WTC11 (cell line): ENCODE data around the gene GALNT6.

Experiments
- CBFB ChIP-seq: sonication (generic); formaldehyde crosslinking; IDR thresholded peaks from 2 replicates; pipeline ENCODE4 v1.8.1; 2022; ENCODE audit warnings: mild to moderate bottlenecking, low read depth, missing genetic modification reagents
- CTCF ChIP-seq: fragments of 200-600 bp; IDR thresholded peaks from 2 replicates; pipeline ENCODE4 v1.8.0; 2022; ENCODE audit warnings: antibody characterized with exemption
- FOXK1 ChIP-seq: sonication (generic); formaldehyde crosslinking; IDR thresholded peaks from 2 replicates; pipeline ENCODE4 v1.8.0; 2022; ENCODE audit warnings: mild to moderate bottlenecking, moderate library complexity, missing genetic modification reagents
- GRHL2 ChIP-seq: fragments of 250-450 bp; sonication (Bioruptor Pico); IDR thresholded peaks from 2 replicates; pipeline ENCODE4 v1.8.0; 2022; ENCODE audit warnings: mild to moderate bottlenecking, moderate library complexity; ENCODE audit not compliant: insufficient replicate concordance, severe bottlenecking
- IRF2 ChIP-seq: sonication (generic); formaldehyde crosslinking; IDR thresholded peaks from 2 replicates; pipeline ENCODE4 v1.8.0; 2022; ENCODE audit warnings: low read depth, missing genetic modification reagents, borderline replicate concordance
- KAT7 ChIP-seq: sonication (generic); formaldehyde crosslinking; IDR thresholded peaks from 2 replicates; pipeline ENCODE4 v1.8.1; 2023; ENCODE audit warnings: missing genetic modification reagents, mild to moderate bottlenecking, borderline replicate concordance
- MAX ChIP-seq: sonication (generic); formaldehyde crosslinking; IDR thresholded peaks from 2 replicates; pipeline ENCODE4 v1.8.0; 2022; ENCODE audit warnings: mild to moderate bottlenecking, missing genetic modification reagents
- NFYB ChIP-seq: sonication (generic); formaldehyde crosslinking; conservative IDR thresholded peaks from 2 replicates; pipeline ENCODE4 v1.8.0; 2022; ENCODE audit warnings: low read depth, missing genetic modification reagents
- ZNF532 ChIP-seq: fragments of 250-450 bp; sonication (Bioruptor Pico); IDR thresholded peaks from 2 replicates; pipeline ENCODE4 v1.9.0; 2021; ENCODE audit warnings: mild to moderate bottlenecking, borderline replicate concordance

- TF ChIP-seq CTCF (no peak), ZNF532 (CRISPR knock-in tag) (no peak), NFYB (CRISPR knock-in tag) (no peak), CBFB (CRISPR knock-in tag) (no peak), GRHL2 (CRISPR knock-in tag) (no peak), MAX (CRISPR knock-in tag) (no peak), KAT7 (CRISPR knock-in tag) (no peak), IRF2 (no peak), FOXK1 (CRISPR knock-in tag) (no peak)
Measured at GRCh38 chr12:51349026-51349425, 42.2 kb downstream of the GALNT6 start.
